NCI-H2227 (cell line): ENCODE measurements around the gene CCDC77.

Experiments used
- DNase-seq: peaks from one replicate; lab custom pipeline; 2025; ENCODE audit not compliant: unreplicated experiment; lab: John Stamatoyannopoulos, UW

The CCDC77 gene

DNA sequence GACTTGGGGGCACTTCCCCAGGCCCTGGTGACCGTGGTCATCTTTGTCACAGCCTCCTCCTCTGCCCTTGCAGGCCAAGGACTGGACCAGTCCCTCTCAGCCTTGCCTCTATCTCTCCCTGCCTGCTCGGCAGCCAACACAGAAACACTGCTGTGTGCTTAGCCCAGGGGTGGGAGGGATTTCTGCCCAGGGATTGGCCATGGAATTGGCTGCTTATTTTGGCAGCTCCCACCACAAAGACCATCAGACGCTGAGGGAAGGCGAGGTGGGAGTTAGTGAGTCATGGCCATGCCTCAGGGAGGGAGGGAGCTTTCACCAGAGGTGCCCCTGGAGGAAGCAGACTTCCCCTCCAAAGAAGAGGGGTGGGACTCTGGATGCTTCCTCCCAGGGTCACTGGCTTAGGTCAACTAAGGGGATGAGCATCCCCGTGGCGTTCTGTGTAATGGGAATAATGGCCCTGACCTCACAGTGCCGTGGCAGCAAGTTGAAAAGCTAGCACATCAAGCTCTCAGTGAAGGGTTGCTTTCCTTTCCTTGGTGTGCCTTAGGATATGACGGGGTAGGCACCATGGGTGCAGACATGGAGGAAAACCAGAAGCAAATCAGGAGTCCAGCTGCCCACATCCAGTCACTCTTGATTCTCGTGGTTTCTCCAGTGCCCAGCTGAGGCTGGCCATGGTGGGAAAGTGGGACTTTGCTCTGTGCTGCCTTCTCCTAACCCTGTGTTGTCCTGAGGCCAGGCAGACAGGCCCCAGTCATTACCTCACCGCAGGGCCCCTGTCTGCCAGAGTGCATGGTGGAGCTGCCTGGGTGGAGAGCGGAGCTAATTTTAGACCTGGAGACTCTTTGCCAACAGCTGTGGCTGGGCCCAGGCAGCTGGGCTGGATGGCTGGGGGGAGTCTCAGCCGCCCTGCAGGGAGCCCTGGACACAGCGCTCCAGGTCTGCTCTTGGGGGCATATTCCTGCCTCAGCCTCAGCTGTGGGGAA lies 79.7 kb downstream of the CCDC77 start:
- DNase-seq: no peak

DNA sequence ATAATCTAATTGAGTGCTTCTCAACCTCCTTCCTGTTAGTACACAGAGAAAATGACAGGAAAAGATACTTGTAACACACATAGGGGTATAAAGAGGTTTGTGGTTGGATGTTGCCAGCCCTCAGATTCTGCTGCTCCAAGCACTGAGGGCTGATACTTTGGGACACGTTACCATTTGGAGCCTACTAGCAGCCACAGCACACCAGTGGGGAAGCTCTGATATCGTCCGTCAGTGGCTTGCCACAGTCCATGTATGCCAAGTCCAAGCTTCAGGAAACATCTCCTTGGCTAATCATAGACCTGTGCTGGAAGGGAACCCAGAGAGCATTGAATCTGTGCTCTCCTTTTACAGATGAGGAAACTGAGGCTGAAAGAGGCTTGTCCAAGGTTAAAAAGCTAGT lies 80.6 kb downstream of the CCDC77 start:
- no peak for DNase-seq

DNA sequence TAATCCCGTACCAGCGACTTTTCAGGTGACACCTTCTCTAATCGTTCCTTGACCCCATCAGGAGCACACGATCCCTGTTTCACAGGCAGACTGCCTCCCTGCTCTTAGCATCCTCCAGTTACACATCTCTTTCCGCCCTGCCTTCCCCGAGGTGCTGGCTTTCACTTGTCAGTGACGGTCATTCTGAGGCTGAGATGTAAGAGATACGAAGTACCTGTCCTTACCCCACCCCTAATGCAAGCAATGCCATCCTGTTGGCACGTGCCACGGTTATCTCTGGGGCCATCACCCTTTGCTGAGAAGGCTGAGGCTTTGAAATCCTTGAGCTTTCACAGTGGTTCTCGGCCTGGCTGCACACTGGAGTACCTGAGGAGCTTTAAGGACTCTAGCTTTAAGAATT lies 82.7 kb downstream of the CCDC77 start:
- DNase-seq: no peak

DNA sequence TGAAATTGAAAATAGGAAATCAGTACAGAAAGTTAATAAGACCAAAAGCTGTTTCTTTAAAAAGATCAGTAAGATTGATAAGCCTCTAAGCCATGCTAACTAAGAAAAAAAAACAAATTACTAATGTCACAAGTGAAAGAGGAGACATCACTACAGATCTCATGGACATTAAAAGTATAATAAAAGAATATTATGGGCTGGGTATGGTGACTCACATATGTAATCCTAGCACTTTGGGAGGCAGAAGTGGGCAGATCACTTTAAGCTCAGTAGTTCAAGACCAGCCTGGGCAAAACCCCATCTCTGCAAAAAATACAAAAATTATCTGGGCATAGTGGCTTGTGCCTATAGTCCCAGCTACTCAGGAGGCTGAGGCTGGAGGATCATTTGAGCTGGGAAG lies 88.8 kb downstream of the CCDC77 start:
- no peak for DNase-seq
